GM23248 (cell line): ENCODE data around the gene ADGRG1.

Experiments
- EZH2 ChIP-seq: fragments of 200-600 bp; sonication (generic); IDR thresholded peaks from 2 replicates; pipeline ENCODE4 v1.6.1; 2018; ENCODE audit warnings: antibody characterized with exemption, mild to moderate bottlenecking; ENCODE audit not compliant: insufficient read depth, poor library complexity, severe bottlenecking
- EZH2phosphoT487 ChIP-seq: fragments of 200-600 bp; sonication (generic); IDR thresholded peaks from 2 replicates; pipeline ENCODE4 v1.6.1; 2018; ENCODE audit warnings: antibody characterized with exemption, moderate library complexity, mild to moderate bottlenecking, low read depth; ENCODE audit not compliant: insufficient read depth

DNA sequence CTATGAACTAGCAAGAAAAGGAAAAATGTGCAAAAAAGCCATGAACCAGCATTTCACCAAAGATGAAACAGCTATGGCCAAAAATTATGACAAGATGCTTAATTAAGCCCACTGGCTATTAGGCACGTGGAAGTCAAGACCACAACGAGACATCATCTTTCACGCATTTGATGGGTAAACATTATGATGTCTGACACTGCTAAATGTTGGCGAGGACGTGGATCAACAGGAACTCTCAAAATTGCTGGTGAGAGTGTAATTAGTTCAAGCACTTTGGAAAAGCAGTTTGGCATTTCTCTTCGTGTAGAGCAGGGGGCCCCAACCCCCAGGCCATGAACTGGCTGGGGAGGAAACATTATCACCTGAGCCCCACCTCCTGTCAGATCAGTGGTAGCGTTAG, 39.6 kb upstream of the ADGRG1 start:
- TF ChIP-seq EZH2 (no peak), EZH2phosphoT487 (no peak)
